ENCODE results near the gene WEE1. TPM values are rescaled to one million over a fixed set of nuclear protein-coding genes. Genes with fewer than 3 reads are reported as not detected.

WEE1 gene
- total and polyA plus RNA-seq, 2 experiments from 2014 or later: 50.7 to 149 TPM

- no peak for TF ChIP-seq ZNF462 (CRISPR knock-in tag; IDR thresholded peaks at IDR 0.05)
Observed at GRCh38 chr11:9562716-9563115, 10.8 kb upstream of the WEE1 start (continued).

GRCh38 chr11:9563196-9563730 is 10.2 kb upstream of the WEE1 start:
- Histone ChIP-seq H3K36me3 (ENCODE audit: insufficient read depth) (no peaks in the 10 kb centered on the region), H3K79me2 (replicated peaks; ENCODE audit: insufficient read depth) (no peaks in the 10 kb centered on the region), H3K4me2 (no peak overlapping the region), H3K4me1 (ENCODE audit: insufficient read depth) (peaks cover 6% of the 10 kb centered on the region; the same call in 1 of the 2 replicates), H3F3A (replicated peaks; ENCODE audit: low read depth) (no peaks in the 10 kb centered on the region), H4K20me1 (replicated peaks; ENCODE audit: insufficient read depth) (no peaks in the 10 kb centered on the region), H2AFZ (no peak overlapping the region), H3K9me2 (ENCODE audit: insufficient read depth) (no peaks in the 10 kb centered on the region), H3K27ac (ENCODE audit: low read depth) (no peak overlapping the region), H3K27me3 (ENCODE audit: insufficient read depth) (no peaks in the 10 kb centered on the region), H3K4me3 (no peak overlapping the region)
- H3K27ac Mint-ChIP-seq: no peak overlapping the region
- ATAC-seq (no peak), DNase-seq (ENCODE audit: low spot score) (no peak)
- H3K27me3 Mint-ChIP-seq (ENCODE audit: insufficient read depth, low read depth, poor library complexity): peaks cover 16% of the 10 kb centered on the region
- peaks cover 23% of the 10 kb centered on the region for H3K9me3 Mint-ChIP-seq
- H3K4me3 Mint-ChIP-seq: no peak overlapping the region
- H3K36me3 Mint-ChIP-seq (ENCODE audit: low read depth): peaks cover 13% of the 10 kb centered on the region
- peaks cover 21% of the 10 kb centered on the region for H3K4me1 Mint-ChIP-seq
- TF ChIP-seq CREB1 (CRISPR knock-in tag; IDR thresholded peaks at IDR 0.05; ENCODE audit: low read depth): no peak
- no peak for TF ChIP-seq JUNB (IDR thresholded peaks at IDR 0.05; ENCODE audit: unreplicated experiment)
- no peak for TF ChIP-seq REST (IDR thresholded peaks at IDR 0.05; ENCODE audit: unreplicated experiment)
- TF ChIP-seq POLR2AphosphoS5 (IDR thresholded peaks at IDR 0.05; ENCODE audit: low read depth): no peak
- TF ChIP-seq CTCF (conservative IDR thresholded peaks at IDR 0.05; ENCODE audit: low read depth in 2 of 2): no peak
- no peak for TF ChIP-seq ETS1 (IDR thresholded peaks at IDR 0.05)
- no peak for TF ChIP-seq ZNF114 (CRISPR knock-in tag; IDR thresholded peaks at IDR 0.05)
- TF ChIP-seq EZH2 (IDR thresholded peaks at IDR 0.05; ENCODE audit: low read depth, unreplicated experiment): no peak
- no peak for TF ChIP-seq EZH2phosphoT487 (IDR thresholded peaks at IDR 0.05; ENCODE audit: unreplicated experiment)
- TF ChIP-seq STAT1 (IDR thresholded peaks at IDR 0.05; ENCODE audit: unreplicated experiment): no peak
- TF ChIP-seq ZNF331 (CRISPR knock-in tag; IDR thresholded peaks at IDR 0.05; ENCODE audit: low read depth): no peak
- no peak for TF ChIP-seq NANOG (IDR thresholded peaks at IDR 0.05; ENCODE audit: borderline replicate concordance)
